NB4 (cell line): Measurements from ENCODE around the gene ZP1.

Source experiments
- CTCF ChIP-seq: IDR thresholded peaks from one replicate; pipeline ENCODE4 v1.5.1; 2012; ENCODE audit warnings: low read depth, low read length
- MAX ChIP-seq: IDR thresholded peaks from 2 replicates; pipeline ENCODE4 v1.6.1; 2011; ENCODE audit warnings: low read depth, low read length
- MYC ChIP-seq: IDR thresholded peaks from 2 replicates; pipeline ENCODE4 v1.6.1; 2011; ENCODE audit warnings: low read depth, low read length
- POLR2A ChIP-seq: IDR thresholded peaks from 2 replicates; pipeline ENCODE4 v1.6.1; 2011; ENCODE audit warnings: mild to moderate bottlenecking; ENCODE audit not compliant: insufficient read length; ENCODE audit errors: extremely low read depth

- TF ChIP-seq CTCF = no peak
- TF ChIP-seq POLR2A = no peak
- no peak for TF ChIP-seq MAX
- TF ChIP-seq MYC = no peak
Measured at GRCh38 chr11:60923800-60924109, 56.4 kb downstream of the ZP1 start.
